SU-DHL-6 (cell line): Measurements from ENCODE around the gene CST9L.

ENCODE experiments used
- EZH2phosphoT487 ChIP-seq: fragments of 200-600 bp; sonication (generic), shearing (Covaris generic); conservative IDR thresholded peaks from 2 replicates; pipeline ENCODE4 v1.6.1; 2018; ENCODE audit warnings: mild to moderate bottlenecking, antibody characterized with exemption, low read length, moderate library complexity, mixed read lengths
- TF ChIP-seq, protein P1 (sequence below): fragments of 200-600 bp; sonication (generic); IDR thresholded peaks from one replicate; pipeline ENCODE4 v1.5.1; 2017; ENCODE audit warnings: antibody characterized with exemption, mild to moderate bottlenecking, low read length, moderate library complexity; ENCODE audit not compliant: insufficient read depth, poor library complexity, severe bottlenecking

DNA sequence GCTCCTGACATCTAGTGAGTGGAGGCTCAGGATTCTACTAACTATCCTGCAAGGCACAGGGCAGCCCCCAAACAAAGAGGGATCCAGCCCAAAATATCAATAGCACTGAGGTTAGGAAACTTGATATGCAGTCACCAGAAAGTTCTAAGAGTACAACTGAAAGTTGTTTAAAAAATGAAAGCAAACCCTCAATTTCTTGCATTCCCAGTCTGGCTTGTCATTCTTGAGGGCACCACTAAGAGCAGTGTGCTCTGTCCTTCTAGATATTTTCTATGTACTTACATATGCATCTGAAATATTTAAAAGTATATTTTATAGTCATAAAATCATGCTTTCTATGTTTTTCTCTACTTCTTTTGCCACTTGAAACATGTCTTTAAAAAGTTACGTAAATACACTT, 41.4 kb downstream of the CST9L start:
- TF ChIP-seq, protein P1, sequence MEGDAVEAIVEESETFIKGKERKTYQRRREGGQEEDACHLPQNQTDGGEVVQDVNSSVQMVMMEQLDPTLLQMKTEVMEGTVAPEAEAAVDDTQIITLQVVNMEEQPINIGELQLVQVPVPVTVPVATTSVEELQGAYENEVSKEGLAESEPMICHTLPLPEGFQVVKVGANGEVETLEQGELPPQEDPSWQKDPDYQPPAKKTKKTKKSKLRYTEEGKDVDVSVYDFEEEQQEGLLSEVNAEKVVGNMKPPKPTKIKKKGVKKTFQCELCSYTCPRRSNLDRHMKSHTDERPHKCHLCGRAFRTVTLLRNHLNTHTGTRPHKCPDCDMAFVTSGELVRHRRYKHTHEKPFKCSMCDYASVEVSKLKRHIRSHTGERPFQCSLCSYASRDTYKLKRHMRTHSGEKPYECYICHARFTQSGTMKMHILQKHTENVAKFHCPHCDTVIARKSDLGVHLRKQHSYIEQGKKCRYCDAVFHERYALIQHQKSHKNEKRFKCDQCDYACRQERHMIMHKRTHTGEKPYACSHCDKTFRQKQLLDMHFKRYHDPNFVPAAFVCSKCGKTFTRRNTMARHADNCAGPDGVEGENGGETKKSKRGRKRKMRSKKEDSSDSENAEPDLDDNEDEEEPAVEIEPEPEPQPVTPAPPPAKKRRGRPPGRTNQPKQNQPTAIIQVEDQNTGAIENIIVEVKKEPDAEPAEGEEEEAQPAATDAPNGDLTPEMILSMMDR, result no peak
- TF ChIP-seq EZH2phosphoT487, result no peak
